H1 (cell line): ENCODE measurements around the gene SPAG16. TPM values are rescaled to one million over a fixed set of nuclear protein-coding genes. Genes with fewer than 3 reads are reported as not detected.

Experiments used
- CTCF ChIA-PET: fragments of 300-600 bp; sonication (Branson Sonifier 250); formaldehyde crosslinking; loops from one replicate; lab custom pipeline; 2021; ENCODE audit not compliant: partially characterized antibody; lab: Charles Lee
- POLR2A ChIA-PET: fragments of 300-600 bp; sonication (Branson Sonifier 250); formaldehyde crosslinking; loops from one replicate; lab custom pipeline; 2021; ENCODE audit warnings: inconsistent platforms; ENCODE audit not compliant: partially characterized antibody; lab: Charles Lee
- DNase-seq, 2 experiments: peaks; one replicate each; pipeline versions ENCODE4 v3.0.0 to v3.0.0-alpha.2; 2010 to 2022; ENCODE audit warnings: low spot score in 2 of 2, low read depth in 1 of 2, mixed read lengths in 1 of 2
- FAIRE-seq: peaks from 2 replicates; lab custom pipeline; 2011; peaks lifted over from hg19 to GRCh38; lab: Jason Lieb, UNC
- H2AFZ ChIP-seq: 2 replicates; pipeline ENCODE4 v1.8.1; 2012; ENCODE audit warnings: low read length, inconsistent platforms
- H2AK5ac ChIP-seq: 2 replicates; pipeline ENCODE4 v1.6.1; 2013; ENCODE audit warnings: low read depth, low read length
- H2BK120ac ChIP-seq: replicated peaks from 2 replicates; pipeline ENCODE3; 2013; ENCODE audit warnings: low read depth, low read length, inconsistent platforms
- H2BK12ac ChIP-seq: 2 replicates; pipeline ENCODE4 v1.6.1; 2013; ENCODE audit warnings: low read depth, low read length
- H2BK15ac ChIP-seq: 2 replicates; pipeline ENCODE4 v1.6.1; 2013; ENCODE audit warnings: low read length
- H2BK20ac ChIP-seq: 2 replicates; pipeline ENCODE4 v1.6.1; 2013; ENCODE audit warnings: low read length
- H2BK5ac ChIP-seq: 2 replicates; pipeline ENCODE4 v1.6.1; 2013; ENCODE audit warnings: low read depth, low read length
- H3K14ac ChIP-seq: 2 replicates; pipeline ENCODE4 v1.6.1; 2013; ENCODE audit warnings: inconsistent platforms; ENCODE audit not compliant: insufficient read length
- H3K18ac ChIP-seq: 2 replicates; pipeline ENCODE4 v1.6.1; 2013; ENCODE audit warnings: low read length; ENCODE audit errors: extremely low read depth
- H3K23ac ChIP-seq: 2 replicates; pipeline ENCODE4 v1.6.1; 2013; ENCODE audit warnings: inconsistent platforms; ENCODE audit not compliant: insufficient read length
- H3K23me2 ChIP-seq: 2 replicates; pipeline ENCODE4 v1.6.1; 2013; ENCODE audit warnings: low read depth, low read length
- H3K27ac ChIP-seq: 2 replicates; pipeline ENCODE4 v1.6.1; 2011; ENCODE audit warnings: low read depth, low read length, inconsistent platforms
- H3K27me3 ChIP-seq, 4 experiments: replicated peaks in 1 of 4; 1 replicate in 1 of 4; 2 replicates in 3 of 4; pipeline versions ENCODE4 v1.6.1 to v1.8.1; 2011 to 2013; ENCODE audit warnings: low read length in 3 of 4, mild to moderate bottlenecking in 3 of 4, inconsistent platforms in 2 of 4, mixed read lengths in 2 of 4, moderate library complexity in 1 of 4; ENCODE audit not compliant: control insufficient read depth in 3 of 4, insufficient read depth in 3 of 4; ENCODE audit errors: extremely low read depth in 1 of 4
- H3K36me3 ChIP-seq, 4 experiments: 2 replicates each; pipeline versions ENCODE4 v1.6.1 to v1.8.1; 2011 to 2013; ENCODE audit warnings: mild to moderate bottlenecking in 4 of 4, low read length in 3 of 4, moderate library complexity in 2 of 4, control low read depth in 1 of 4, inconsistent platforms in 1 of 4; ENCODE audit not compliant: insufficient read depth in 4 of 4, control insufficient read depth in 2 of 4
- H3K4ac ChIP-seq: replicated peaks from 2 replicates; pipeline ENCODE3; 2013; ENCODE audit warnings: low read length, low read depth, mixed read lengths, inconsistent platforms; ENCODE audit not compliant: insufficient read length
- H3K4me1 ChIP-seq, 4 experiments: replicated peaks in 1 of 4; 1 replicate in 1 of 4; 2 replicates in 3 of 4; pipeline versions ENCODE4 v1.6.1 to v1.8.1; 2011 to 2013; ENCODE audit warnings: low read length in 3 of 4, inconsistent platforms in 2 of 4, mixed read lengths in 1 of 4; ENCODE audit not compliant: insufficient read depth in 4 of 4, control insufficient read depth in 3 of 4
- H3K4me2 ChIP-seq, 2 experiments: 2 replicates each; pipeline versions ENCODE4 v1.6.1 to v1.8.1; 2011 to 2013; ENCODE audit warnings: low read depth in 2 of 2, low read length in 2 of 2, control low read depth in 1 of 2, inconsistent platforms in 1 of 2, mild to moderate bottlenecking in 1 of 2; ENCODE audit not compliant: insufficient read depth in 1 of 2
- H3K4me3 ChIP-seq, 4 experiments: fragments of 200-600, 300-600 bp in 1 of 4; sonication (generic), shearing (Covaris generic), sonication (Bioruptor Twin) in 1 of 4; 2 replicates each; pipeline versions ENCODE4 v1.5.1 to v1.8.1; 2011 to 2016; ENCODE audit warnings: low read length in 4 of 4, low read depth in 3 of 4, control low read depth in 2 of 4, inconsistent platforms in 2 of 4, mild to moderate bottlenecking in 2 of 4, mixed read lengths in 1 of 4, moderate library complexity in 1 of 4; ENCODE audit not compliant: insufficient read depth in 2 of 4; ENCODE audit errors: extremely low read depth in 1 of 4
- H3K56ac ChIP-seq: replicated peaks from 2 replicates; pipeline ENCODE3; 2013; ENCODE audit warnings: low read depth, mild to moderate bottlenecking, mixed read lengths, low read length, inconsistent platforms; ENCODE audit not compliant: insufficient read length
- H3K79me1 ChIP-seq: 2 replicates; pipeline ENCODE4 v1.6.1; 2013; ENCODE audit warnings: low read depth, low read length, control low read depth
- H3K79me2 ChIP-seq, 2 experiments: 2 replicates each; pipeline versions ENCODE4 v1.6.1 to v1.8.1; 2012 to 2013; ENCODE audit warnings: low read length in 2 of 2, mild to moderate bottlenecking in 2 of 2, inconsistent platforms in 1 of 2; ENCODE audit not compliant: insufficient read depth in 2 of 2, control insufficient read depth in 1 of 2
- H3K9ac ChIP-seq, 4 experiments: replicated peaks in 1 of 4; 1 replicate in 1 of 4; 2 replicates in 3 of 4; pipeline versions ENCODE4 v1.6.1 to v1.8.1; 2011 to 2013; ENCODE audit warnings: low read depth in 3 of 4, low read length in 3 of 4, control low read depth in 2 of 4, mild to moderate bottlenecking in 2 of 4, moderate library complexity in 2 of 4, inconsistent platforms in 1 of 4; ENCODE audit errors: extremely low read depth in 1 of 4
- H3K9me3 ChIP-seq, 2 experiments: 2 replicates each; pipeline versions ENCODE4 v1.6.1 to v1.8.1; 2012 to 2013; ENCODE audit warnings: mild to moderate bottlenecking in 2 of 2, moderate library complexity in 2 of 2, control low read depth in 1 of 2, inconsistent platforms in 1 of 2, low read depth in 1 of 2, low read length in 1 of 2, mixed read lengths in 1 of 2; ENCODE audit not compliant: insufficient read depth in 2 of 2
- H4K20me1 ChIP-seq, 2 experiments: replicated peaks in 1 of 2; 2 replicates each; pipeline versions ENCODE3 to v1.8.1; 2011 to 2013; ENCODE audit warnings: inconsistent platforms in 2 of 2, low read length in 2 of 2, mild to moderate bottlenecking in 1 of 2; ENCODE audit not compliant: insufficient read depth in 2 of 2, control insufficient read depth in 1 of 2
- H4K5ac ChIP-seq: 2 replicates; pipeline ENCODE4 v1.6.1; 2013; ENCODE audit warnings: low read length, low read depth, mixed read lengths, inconsistent platforms; ENCODE audit not compliant: insufficient read length
- H4K8ac ChIP-seq: 2 replicates; pipeline ENCODE4 v1.8.0; 2013; ENCODE audit warnings: mild to moderate bottlenecking, moderate library complexity, low read length, inconsistent platforms; ENCODE audit not compliant: insufficient read depth; ENCODE audit errors: extremely low read depth
- H4K91ac ChIP-seq: replicated peaks from 2 replicates; pipeline ENCODE3; 2013; ENCODE audit warnings: low read length, mixed read lengths, inconsistent platforms; ENCODE audit not compliant: insufficient read length
- CBX5 ChIP-seq: fragments of 300-800, 300-1000 bp; sonication (generic); IDR thresholded peaks from 2 replicates; pipeline ENCODE4 v1.7.1; 2016; ENCODE audit warnings: antibody characterized with exemption, low read length, low read depth
- EGR1 ChIP-seq: IDR thresholded peaks from 2 replicates; pipeline ENCODE4 v1.6.1; 2011; ENCODE audit warnings: low read depth, low read length, borderline replicate concordance
- JUND ChIP-seq: IDR thresholded peaks from 2 replicates; pipeline ENCODE4 v1.6.1; 2011; ENCODE audit warnings: mild to moderate bottlenecking, improper control_type of control experiment, low read length
- MAFK ChIP-seq: IDR thresholded peaks from 2 replicates; pipeline ENCODE4 v1.6.1; 2012; ENCODE audit warnings: low read depth, mild to moderate bottlenecking, improper control_type of control experiment, low read length
- NANOG ChIP-seq: IDR thresholded peaks from 2 replicates; pipeline ENCODE4 v1.6.1; 2011; ENCODE audit warnings: low read length, low read depth, mild to moderate bottlenecking, inconsistent platforms; ENCODE audit not compliant: insufficient read depth, poor library complexity, severe bottlenecking
- RXRA ChIP-seq: IDR thresholded peaks from 2 replicates; pipeline ENCODE4 v1.6.1; 2011; ENCODE audit warnings: low read depth, mild to moderate bottlenecking, low read length, moderate library complexity; ENCODE audit not compliant: insufficient read depth
- SUZ12 ChIP-seq: fragments of 200-600 bp; sonication (generic); IDR thresholded peaks from 2 replicates; pipeline ENCODE4 v1.6.1; 2012; ENCODE audit warnings: mild to moderate bottlenecking, inconsistent platforms, low read length, moderate library complexity, mixed read lengths
- WGBS, 2 experiments: shearing (Covaris generic) in 1 of 2; methylation state at CpG; one replicate each; pipeline versions ENCODE4 v1.1.6 to v1.1.7; 2013 to 2015; ENCODE audit warnings: low lambda C conversion rate in 2 of 2, mixed read lengths in 2 of 2, inconsistent platforms in 1 of 2, low coverage in 1 of 2, missing lambda C conversion rate in 1 of 2; ENCODE audit not compliant: insufficient replicate concordance in 2 of 2, insufficient coverage in 1 of 2, insufficient read length in 1 of 2; ENCODE audit errors: extremely low coverage in 1 of 2, missing lambda C conversion rate in 1 of 2; 5-methylcytosine and 5-hydroxymethylcytosine counted together
- polyA plus RNA-seq, 7 experiments: library from polyadenylated mRNA; depleted of rRNA in 3 of 7; stranded (reverse) in 5 of 7; unstranded in 2 of 7; fragments of >200 nt in 5 of 7; fragments of 200-250 nt in 2 of 7; gene quantifications; 1 replicate in 5 of 7; 2 replicates in 1 of 7; 4 replicates in 1 of 7; pipeline versions ENCODE4 v1.2.1 to v1.2.3, GENCODE V29; 2011 to 2013; ENCODE audit warnings: missing spikeins in 2 of 7, mixed read lengths in 2 of 7
- total RNA-seq: library from RNA; stranded (reverse); fragmentation: NEBNext Ultra II Directional; extraction: Animal tissue kit (Norgen Biotek cat#: 25700); gene quantifications from 2 replicates; pipeline ENCODE4 v1.2.1, GENCODE V29; 2021
- TF ChIP-seq, protein P1 (sequence below): IDR thresholded peaks from 2 replicates; pipeline ENCODE4 v1.6.1; 2012; ENCODE audit warnings: inconsistent platforms

SPAG16 gene
- total and polyA plus RNA-seq, 2 of the 8 experiments (the other 6 are each of a cell fraction or from before 2014, with no cell fraction given), result 6.0 to 14.9 TPM

DNA sequence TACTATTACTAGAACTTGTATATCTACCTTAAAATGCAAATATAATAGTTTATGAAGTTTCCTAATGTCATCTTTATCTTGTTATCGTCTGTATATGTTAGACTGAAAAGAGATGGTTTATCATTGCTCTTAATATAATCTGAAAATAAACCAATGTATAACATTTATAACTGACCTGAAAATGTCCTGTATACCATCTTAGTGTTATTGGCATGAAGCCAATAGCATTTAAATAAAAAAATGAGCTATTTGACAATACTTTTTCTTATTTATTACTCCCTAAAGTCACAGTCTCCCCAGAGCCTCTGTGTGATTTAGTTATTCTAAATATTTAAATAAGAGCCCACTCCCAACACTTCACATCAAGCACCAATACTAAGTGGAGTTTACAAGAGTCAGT lies 1128.4 kb downstream of the SPAG16 start:
- Histone ChIP-seq H3K9ac (no peak overlapping the region), H4K5ac (no peak overlapping the region), H3K56ac (no peak overlapping the region), H3K27me3 (no peaks in the 10 kb centered on the region), H3K4ac (no peak overlapping the region), H3K18ac (no peak overlapping the region), H2AFZ (no peak overlapping the region), H2AK5ac (no peak overlapping the region), H2BK15ac (no peak overlapping the region), H2BK5ac (no peak overlapping the region), H3K4me3 (no peak overlapping the region), H3K79me2 (no peaks in the 10 kb centered on the region), H2BK20ac (no peak overlapping the region), H2BK120ac (no peak overlapping the region), H2BK12ac (no peak overlapping the region), H3K9me3 (no peaks in the 10 kb centered on the region), H4K20me1 (no peaks in the 10 kb centered on the region), H4K91ac (no peak overlapping the region), H3K23me2 (no peaks in the 10 kb centered on the region), H3K79me1 (no peaks in the 10 kb centered on the region), H3K27ac (no peak overlapping the region), H3K4me2 (no peak overlapping the region), H3K23ac (no peak overlapping the region), H4K8ac (no peak overlapping the region), H3K36me3 (no peaks in the 10 kb centered on the region), H3K14ac (no peak overlapping the region), H3K4me1 (no peaks in the 10 kb centered on the region)
- no peak for TF ChIP-seq JUND
- no peak for TF ChIP-seq CBX5
- TF ChIP-seq SUZ12, result no peak
- TF ChIP-seq EGR1, result no peak
- TF ChIP-seq, protein P1, sequence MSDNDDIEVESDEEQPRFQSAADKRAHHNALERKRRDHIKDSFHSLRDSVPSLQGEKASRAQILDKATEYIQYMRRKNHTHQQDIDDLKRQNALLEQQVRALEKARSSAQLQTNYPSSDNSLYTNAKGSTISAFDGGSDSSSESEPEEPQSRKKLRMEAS, result no peak
- no peak for TF ChIP-seq NANOG
- TF ChIP-seq MAFK, result no peak
- no peak for TF ChIP-seq RXRA
- no peak for FAIRE-seq
- CTCF ChIA-PET, result no interaction called here
- no peak for DNase-seq
- 92% methylated on average over 1 of the region's 1 CpG; no CpG with 5 or more reads in 1 of the 2 experiments for WGBS, 2 experiments
- POLR2A ChIA-PET, result no interaction called here
